Hepatocyte (in vitro differentiated cells): ENCODE results near the gene MTRF1.

ENCODE experiments used
- CTCF ChIP-seq: fragments of 200-600 bp; sonication (generic); IDR thresholded peaks from 2 replicates; pipeline ENCODE4 v1.5.1; 2016; ENCODE audit warnings: antibody characterized with exemption, mild to moderate bottlenecking; ENCODE audit not compliant: poor library complexity
- EZH2 ChIP-seq: fragments of 200-600 bp; sonication (generic); IDR thresholded peaks from 2 replicates; pipeline ENCODE4 v1.6.1; 2016; ENCODE audit warnings: antibody characterized with exemption, mild to moderate bottlenecking, borderline replicate concordance

- TF ChIP-seq CTCF (no peak), EZH2 (no peak)
Measured at GRCh38 chr13:41186481-41186880, 76.9 kb downstream of the MTRF1 start.
